ENCODE measurements around the gene DENND1A. TPM values are rescaled to one million over a fixed set of nuclear protein-coding genes. Genes with fewer than 3 reads are reported as not detected.

DENND1A gene
- total and polyA plus RNA-seq, 8 donors = 4.4 to 109 (median 21.4) TPM

DNA sequence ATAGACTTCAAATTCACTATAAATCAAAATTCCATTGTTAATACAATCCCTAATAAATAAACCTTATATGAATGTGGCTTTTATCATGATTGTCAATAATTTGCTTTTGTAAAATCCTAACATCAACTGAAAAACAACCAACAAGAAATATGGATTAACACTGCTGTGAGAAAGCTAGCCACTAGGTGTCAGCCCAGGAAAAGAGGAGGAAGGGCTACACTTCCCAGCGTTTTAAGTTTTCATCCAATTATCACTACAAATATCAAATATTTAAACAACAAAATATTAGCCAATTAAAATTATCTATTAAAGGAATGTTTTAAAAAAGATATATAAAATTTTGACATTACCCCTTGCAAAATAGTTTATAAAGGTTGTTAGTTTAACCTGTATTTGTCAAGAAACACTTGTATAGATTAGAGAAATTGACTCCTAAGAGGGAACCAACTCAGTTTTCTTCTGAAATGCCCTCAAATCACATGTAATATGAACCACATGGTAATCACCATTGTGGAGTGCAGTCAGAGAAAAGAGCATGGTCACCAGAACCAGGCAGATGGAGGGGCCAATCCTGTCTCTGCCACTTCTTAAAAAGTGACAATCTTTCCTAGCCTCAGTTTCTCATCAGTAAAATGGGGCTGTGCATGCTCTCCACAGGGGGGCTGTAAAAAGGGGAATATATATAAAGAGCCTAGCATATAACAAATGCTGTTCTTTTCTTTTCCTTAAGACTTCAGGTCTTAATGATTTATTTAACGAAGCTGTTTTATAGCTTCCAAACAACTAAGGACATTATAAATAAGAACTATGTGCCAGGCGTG lies 385.7 kb downstream of the DENND1A start:
- 59 to 67% (median 65%) methylated on average over 3 of the region's 3 CpGs for WGBS, 5 donors
- Histone ChIP-seq H3K9me3 (no peaks in the 10 kb centered on the region), H3K27ac (no peak overlapping the region), H3K4me3 (no peak overlapping the region), H3K4me1 (no peaks in the 10 kb centered on the region), H3K27me3 (no peaks in the 10 kb centered on the region), H3K36me3 (peaks cover 0 to 4% (median 0%) of the 10 kb centered on the region in 4 donors)
- TF ChIP-seq EP300 (IDR thresholded peaks at IDR 0.05) (no peak), CTCF (IDR thresholded peaks at IDR 0.05) (peak in 5 of 7 experiments; percentile 62 to 81 (median 74)), POLR2A (IDR thresholded peaks at IDR 0.05) (no peak), POLR2AphosphoS5 (IDR thresholded peaks at IDR 0.05) (no peak)
- intact Hi-C loops (cut with DNase I; ENCODE audit: low total_unique reads) = loop anchor here (5.0 kb wide), 1 partner anchor 498 kb away; no protein-coding TSS in a partner anchor
- DNase-seq = peak in 1 of 2 donors; percentile 65

DNA sequence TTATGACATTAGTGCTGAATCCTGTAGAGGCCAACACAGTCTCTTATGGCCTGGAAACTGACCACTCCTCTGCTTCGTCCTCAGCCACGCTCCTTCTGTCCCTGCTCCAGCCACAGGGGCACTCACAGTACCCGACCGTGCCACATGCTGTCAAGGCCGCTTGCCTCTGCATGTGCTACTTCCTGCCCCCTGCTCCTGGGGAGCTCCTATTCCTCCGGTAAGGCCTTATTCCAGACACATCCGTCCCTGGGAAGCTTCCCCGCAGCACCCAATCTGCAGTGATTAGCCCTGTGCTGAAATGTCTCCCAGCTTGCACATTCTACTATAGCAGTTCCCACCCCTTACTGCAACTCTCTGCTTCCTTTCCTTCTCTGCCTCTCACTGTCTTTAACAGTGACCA lies 386.4 kb downstream of the DENND1A start:
- H3K27ac ChIP-seq = no peak overlapping the region
- no peak for DNase-seq
- intact Hi-C loops (cut with DNase I; ENCODE audit: low total_unique reads) = loop anchor here (5.0 kb wide), 1 partner anchor 499 kb away; no protein-coding TSS in a partner anchor
- no peaks in the 10 kb centered on the region for H3K27me3 ChIP-seq
- WGBS, 5 donors = 81 to 87% (median 86%) methylated on average over 8 of the region's 8 CpGs
- H3K4me1 ChIP-seq = no peaks in the 10 kb centered on the region
- TF ChIP-seq EP300 (IDR thresholded peaks at IDR 0.05) (no peak), POLR2A (IDR thresholded peaks at IDR 0.05) (no peak), CTCF (IDR thresholded peaks at IDR 0.05) (no peak), POLR2AphosphoS5 (IDR thresholded peaks at IDR 0.05) (no peak)
- H3K4me3 ChIP-seq = no peak overlapping the region
- H3K9me3 ChIP-seq = no peaks in the 10 kb centered on the region
- H3K36me3 ChIP-seq = peaks cover 0 to 4% (median 0%) of the 10 kb centered on the region in 4 donors

GRCh38 chr9:123542435-123543225 lies 387.3 kb downstream of the DENND1A start:
- Histone ChIP-seq H3K27ac (no peak overlapping the region), H3K27me3 (no peaks in the 10 kb centered on the region), H3K4me3 (no peak overlapping the region), H3K9me3 (no peaks in the 10 kb centered on the region), H3K36me3 (peaks cover 0 to 4% (median 0%) of the 10 kb centered on the region in 4 donors), H3K4me1 (no peaks in the 10 kb centered on the region)
- intact Hi-C loops (cut with DNase I; ENCODE audit: low total_unique reads) = loop anchor here (5.0 kb wide), 1 partner anchor 500 kb away; no protein-coding TSS in a partner anchor
- WGBS, 5 donors = 74 to 90% (median 86%) methylated on average over 10 to 11 of the region's 11 CpGs
- TF ChIP-seq POLR2A (IDR thresholded peaks at IDR 0.05) = no peak
- no peak for TF ChIP-seq CTCF (IDR thresholded peaks at IDR 0.05)
- no peak for TF ChIP-seq EP300 (IDR thresholded peaks at IDR 0.05)
- TF ChIP-seq POLR2AphosphoS5 (IDR thresholded peaks at IDR 0.05) = no peak
- DNase-seq = no peak

- no peaks in the 10 kb centered on the region for H3K27me3 ChIP-seq
- H3K36me3 ChIP-seq = no peaks in the 10 kb centered on the region
- no peaks in the 10 kb centered on the region for H3K9me3 ChIP-seq
- TF ChIP-seq POLR2A (IDR thresholded peaks at IDR 0.05) (no peak), CTCF (IDR thresholded peaks at IDR 0.05) (no peak), POLR2AphosphoS5 (IDR thresholded peaks at IDR 0.05) (no peak), EP300 (IDR thresholded peaks at IDR 0.05) (no peak)
- DNase-seq = no peak
- WGBS, 5 donors = 61 to 83% (median 78%) methylated on average over 5 of the region's 5 CpGs
- H3K4me3 ChIP-seq = no peak overlapping the region
- intact Hi-C loops (cut with DNase I; ENCODE audit: low total_unique reads) = loop anchor here (5.0 kb wide), 1 partner anchor 501 kb away; no protein-coding TSS in a partner anchor
- H3K27ac ChIP-seq = no peak overlapping the region
- H3K4me1 ChIP-seq = no peaks in the 10 kb centered on the region
Observed at GRCh38 chr9:123541411-123541810, 388.5 kb downstream of the DENND1A start.
